ENCODE results near the gene MYH1. TPM values are rescaled to one million over a fixed set of nuclear protein-coding genes. Genes with fewer than 3 reads are reported as not detected.

Gene MYH1
- under 0.01 TPM in 1 of 2 replicates, not detected in the other for total RNA-seq

DNA sequence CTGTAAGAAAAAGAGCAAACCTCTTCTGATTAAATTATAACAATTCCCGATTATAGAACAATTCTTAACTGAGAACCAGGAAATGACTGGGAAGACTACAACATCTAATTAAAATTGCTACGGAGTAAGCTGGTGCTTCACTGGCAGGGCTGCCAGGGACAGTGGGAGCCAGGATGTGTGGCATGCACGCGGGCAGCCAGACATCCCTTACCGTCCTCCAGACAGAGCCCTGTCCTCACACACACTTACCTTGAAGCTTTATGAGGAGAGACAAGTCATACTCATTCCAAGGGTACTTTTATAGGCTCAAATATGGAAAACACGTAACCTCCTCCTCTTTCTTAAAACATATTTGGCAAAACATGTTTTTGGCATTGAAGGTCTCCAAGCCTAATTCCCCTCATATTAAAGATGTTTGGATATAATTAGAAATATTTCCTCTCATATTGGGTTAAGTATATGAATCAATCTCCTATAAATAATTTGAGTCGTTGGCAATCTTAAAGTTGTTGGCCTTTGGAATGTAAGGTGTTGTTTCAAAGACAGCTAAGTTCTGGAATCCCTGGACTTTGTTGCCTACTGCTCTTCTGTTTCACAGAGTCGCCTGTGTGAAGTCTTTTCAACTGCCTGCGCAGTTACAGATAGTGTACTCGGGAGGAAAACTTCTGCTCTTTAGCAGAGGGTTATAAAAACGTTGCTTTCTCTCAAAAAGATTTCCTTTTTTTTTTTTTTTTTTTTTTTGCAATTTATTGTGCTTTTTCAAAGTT lies at the start of gene MYH1:
MYH1 (minus strand) TSS at position 272 of the 767 bp plus-strand sequence. CDS start 1,900 bp downstream, outside the sequence.

GRCh38 chr17:10549096-10549842 lies 30.9 kb upstream of the MYH1 start, which contains the start of gene MYH2:
TSS of gene MYH2 (minus strand) at chr17:10549658. CDS start at chr17:10547920, 1,738 bp downstream.

GRCh38 chr17:10469459-10469858 lies 48.9 kb downstream of the MYH1 start, which contains the start of gene MYH4:
TSS of gene MYH4 (minus strand) at chr17:10469559. CDS start at chr17:10466745, 2,814 bp downstream.

Other genes with a start within 250 kb of the MYH1 start
- not detected in 2 replicates for gene MYH13, start 145.5 kb downstream of the MYH1 start, total RNA-seq
- under 0.01 TPM in 1 of 2 replicates, not detected in the other for gene MYH8, start 96.6 kb downstream of the MYH1 start, total RNA-seq
- not detected in 2 replicates for gene MYH4, start 49.0 kb downstream of the MYH1 start, total RNA-seq
- gene MYH2, start 31.1 kb upstream of the MYH1 start, total RNA-seq: under 0.01 and 0.12 TPM in 2 replicates
- gene MYH3, start 138.8 kb upstream of the MYH1 start, total RNA-seq: 0.77 and 0.87 TPM in 2 replicates
- gene SCO1, start 179.0 kb upstream of the MYH1 start, total RNA-seq: 19.2 and 30.5 TPM in 2 replicates
- gene ADPRM, start 179.1 kb upstream of the MYH1 start, total RNA-seq: 13.7 and 14.1 TPM in 2 replicates
- 2.5 and 3.4 TPM in 2 replicates for gene TMEM220, start 211.5 kb upstream of the MYH1 start, total RNA-seq

All from uterine smooth muscle cell (primary cell).